DND-41 (cell line): ENCODE measurements around the gene LTBP1.

Source experiments
- EZH2 ChIP-seq: IDR thresholded peaks from 3 replicates; pipeline ENCODE4 v1.6.1; 2012; ENCODE audit warnings: borderline replicate concordance, low read depth, mild to moderate bottlenecking, moderate library complexity, low read length, inconsistent platforms; ENCODE audit not compliant: severe bottlenecking
- TF ChIP-seq, protein P1 (sequence below): IDR thresholded peaks from 2 replicates; pipeline ENCODE4 v1.5.1; 2012; ENCODE audit warnings: borderline replicate concordance, low read length, moderate library complexity, mild to moderate bottlenecking; ENCODE audit not compliant: poor library complexity, severe bottlenecking; ENCODE audit errors: extremely low read depth

GRCh38 chr2:33145459-33145858 is 198.7 kb downstream of the LTBP1 start:
- TF ChIP-seq, protein P1, sequence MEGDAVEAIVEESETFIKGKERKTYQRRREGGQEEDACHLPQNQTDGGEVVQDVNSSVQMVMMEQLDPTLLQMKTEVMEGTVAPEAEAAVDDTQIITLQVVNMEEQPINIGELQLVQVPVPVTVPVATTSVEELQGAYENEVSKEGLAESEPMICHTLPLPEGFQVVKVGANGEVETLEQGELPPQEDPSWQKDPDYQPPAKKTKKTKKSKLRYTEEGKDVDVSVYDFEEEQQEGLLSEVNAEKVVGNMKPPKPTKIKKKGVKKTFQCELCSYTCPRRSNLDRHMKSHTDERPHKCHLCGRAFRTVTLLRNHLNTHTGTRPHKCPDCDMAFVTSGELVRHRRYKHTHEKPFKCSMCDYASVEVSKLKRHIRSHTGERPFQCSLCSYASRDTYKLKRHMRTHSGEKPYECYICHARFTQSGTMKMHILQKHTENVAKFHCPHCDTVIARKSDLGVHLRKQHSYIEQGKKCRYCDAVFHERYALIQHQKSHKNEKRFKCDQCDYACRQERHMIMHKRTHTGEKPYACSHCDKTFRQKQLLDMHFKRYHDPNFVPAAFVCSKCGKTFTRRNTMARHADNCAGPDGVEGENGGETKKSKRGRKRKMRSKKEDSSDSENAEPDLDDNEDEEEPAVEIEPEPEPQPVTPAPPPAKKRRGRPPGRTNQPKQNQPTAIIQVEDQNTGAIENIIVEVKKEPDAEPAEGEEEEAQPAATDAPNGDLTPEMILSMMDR: no peak
- no peak for TF ChIP-seq EZH2
